ENCODE results near the gene U2AF2.

Gene U2AF2

GRCh38 chr19:55678121-55678671, 23.4 kb downstream of the U2AF2 start:
- H3K79me2 ChIP-seq (ENCODE audit: low read length): peaks cover 79% of the 10 kb centered on the region
- H3K27me3 ChIP-seq (replicated peaks; ENCODE audit: insufficient read depth, low read length): no peaks in the 10 kb centered on the region
- H3F3A ChIP-seq (ENCODE audit: insufficient read depth, low read length): peaks cover 32% of the 10 kb centered on the region
- peak overlapping the region; percentile 85; the same call in 1 of the 2 replicates for H3K9ac ChIP-seq (ENCODE audit: low read length)
- H3K4me2 ChIP-seq (ENCODE audit: low read depth, low read length): peak overlapping the region; percentile 55
- no peaks in the 10 kb centered on the region for H3K9me2 ChIP-seq (replicated peaks; ENCODE audit: insufficient read depth, low read length)
- no peaks in the 10 kb centered on the region for H3K9me3 ChIP-seq (replicated peaks; ENCODE audit: insufficient read depth, low read length)
- H3K36me3 ChIP-seq (replicated peaks; ENCODE audit: insufficient read depth, low read length): 0 out of 2 replicates have a peak, but pooled peaks cover 6% of the 10 kb centered on the region
- H2AFZ ChIP-seq (ENCODE audit: low read length): no peak overlapping the region
- TF ChIP-seq, protein P1, sequence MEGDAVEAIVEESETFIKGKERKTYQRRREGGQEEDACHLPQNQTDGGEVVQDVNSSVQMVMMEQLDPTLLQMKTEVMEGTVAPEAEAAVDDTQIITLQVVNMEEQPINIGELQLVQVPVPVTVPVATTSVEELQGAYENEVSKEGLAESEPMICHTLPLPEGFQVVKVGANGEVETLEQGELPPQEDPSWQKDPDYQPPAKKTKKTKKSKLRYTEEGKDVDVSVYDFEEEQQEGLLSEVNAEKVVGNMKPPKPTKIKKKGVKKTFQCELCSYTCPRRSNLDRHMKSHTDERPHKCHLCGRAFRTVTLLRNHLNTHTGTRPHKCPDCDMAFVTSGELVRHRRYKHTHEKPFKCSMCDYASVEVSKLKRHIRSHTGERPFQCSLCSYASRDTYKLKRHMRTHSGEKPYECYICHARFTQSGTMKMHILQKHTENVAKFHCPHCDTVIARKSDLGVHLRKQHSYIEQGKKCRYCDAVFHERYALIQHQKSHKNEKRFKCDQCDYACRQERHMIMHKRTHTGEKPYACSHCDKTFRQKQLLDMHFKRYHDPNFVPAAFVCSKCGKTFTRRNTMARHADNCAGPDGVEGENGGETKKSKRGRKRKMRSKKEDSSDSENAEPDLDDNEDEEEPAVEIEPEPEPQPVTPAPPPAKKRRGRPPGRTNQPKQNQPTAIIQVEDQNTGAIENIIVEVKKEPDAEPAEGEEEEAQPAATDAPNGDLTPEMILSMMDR (IDR thresholded peaks at IDR 0.05; ENCODE audit: low read length): peak; percentile 47
- no peak for TF ChIP-seq EZH2phosphoT487 (IDR thresholded peaks at IDR 0.05; ENCODE audit: low read length)
- peak; percentile 88 for DNase-seq
- peaks cover 27% of the 10 kb centered on the region for H3K4me1 ChIP-seq (ENCODE audit: low read length)
- no peaks in the 10 kb centered on the region for H4K20me1 ChIP-seq (ENCODE audit: insufficient read depth, low read length)
- peak overlapping the region; percentile 75; the same call in 1 of the 2 replicates for H3K4me3 ChIP-seq (ENCODE audit: low read length)
- peak overlapping the region; percentile 87 for H3K27ac ChIP-seq (ENCODE audit: low read length)

- no peaks in the 10 kb centered on the region for H3K9me3 ChIP-seq (replicated peaks; ENCODE audit: insufficient read depth, low read length)
- H3K79me2 ChIP-seq (ENCODE audit: low read length): peaks cover 86% of the 10 kb centered on the region
- 0 out of 2 replicates have a peak, but pooled peaks cover 6% of the 10 kb centered on the region for H3K36me3 ChIP-seq (replicated peaks; ENCODE audit: insufficient read depth, low read length)
- TF ChIP-seq EZH2 (optimal IDR thresholded peaks at IDR 0.05; ENCODE audit: low read depth, low read length) (no peak), EZH2phosphoT487 (IDR thresholded peaks at IDR 0.05; ENCODE audit: low read length) (no peak)
- TF ChIP-seq, protein P1 (IDR thresholded peaks at IDR 0.05; ENCODE audit: low read length): no peak
- no peak overlapping the region for H3K9ac ChIP-seq (ENCODE audit: low read length)
- no peak for DNase-seq
- no peak overlapping the region for H3K4me3 ChIP-seq (ENCODE audit: low read length)
- no peaks in the 10 kb centered on the region for H3K9me2 ChIP-seq (replicated peaks; ENCODE audit: insufficient read depth, low read length)
- no peak overlapping the region for H3K27ac ChIP-seq (ENCODE audit: low read length)
- H4K20me1 ChIP-seq (ENCODE audit: insufficient read depth, low read length): no peaks in the 10 kb centered on the region
- H3F3A ChIP-seq (ENCODE audit: insufficient read depth, low read length): peaks cover 21% of the 10 kb centered on the region; the same call in 1 of the 2 replicates
- no peak overlapping the region for H3K4me2 ChIP-seq (ENCODE audit: low read depth, low read length)
- peaks cover 27% of the 10 kb centered on the region for H3K4me1 ChIP-seq (ENCODE audit: low read length)
- H3K27me3 ChIP-seq (replicated peaks; ENCODE audit: insufficient read depth, low read length): no peaks in the 10 kb centered on the region
- H2AFZ ChIP-seq (ENCODE audit: low read length): no peak overlapping the region
Measured at GRCh38 chr19:55679343-55680257, 24.8 kb downstream of the U2AF2 start.

GRCh38 chr19:55680339-55681130, 25.7 kb downstream of the U2AF2 start:
- no peaks in the 10 kb centered on the region for H3K9me3 ChIP-seq (replicated peaks; ENCODE audit: insufficient read depth, low read length)
- peaks cover 27% of the 10 kb centered on the region for H3K4me1 ChIP-seq (ENCODE audit: low read length)
- no peak overlapping the region for H2AFZ ChIP-seq (ENCODE audit: low read length)
- DNase-seq: no peak
- H3K27me3 ChIP-seq (replicated peaks; ENCODE audit: insufficient read depth, low read length): no peaks in the 10 kb centered on the region
- no peaks in the 10 kb centered on the region for H3K9me2 ChIP-seq (replicated peaks; ENCODE audit: insufficient read depth, low read length)
- no peak overlapping the region for H3K4me3 ChIP-seq (ENCODE audit: low read length)
- H3K79me2 ChIP-seq (ENCODE audit: low read length): peaks cover 93% of the 10 kb centered on the region
- H3F3A ChIP-seq (ENCODE audit: insufficient read depth, low read length): peaks cover 21% of the 10 kb centered on the region; the same call in 1 of the 2 replicates
- no peak overlapping the region for H3K27ac ChIP-seq (ENCODE audit: low read length)
- 0 out of 2 replicates have a peak, but pooled peaks cover 6% of the 10 kb centered on the region for H3K36me3 ChIP-seq (replicated peaks; ENCODE audit: insufficient read depth, low read length)
- no peak overlapping the region for H3K9ac ChIP-seq (ENCODE audit: low read length)
- no peak overlapping the region for H3K4me2 ChIP-seq (ENCODE audit: low read depth, low read length)
- TF ChIP-seq EZH2phosphoT487 (IDR thresholded peaks at IDR 0.05; ENCODE audit: low read length): no peak
- no peak for TF ChIP-seq EZH2 (optimal IDR thresholded peaks at IDR 0.05; ENCODE audit: low read depth, low read length)
- TF ChIP-seq, protein P1 (IDR thresholded peaks at IDR 0.05; ENCODE audit: low read length): no peak
- no peaks in the 10 kb centered on the region for H4K20me1 ChIP-seq (ENCODE audit: insufficient read depth, low read length)

Measured in MM.1S (cell line).